ENCODE measurements around the gene FBN2.

GRCh38 chr5:128455841-128456361, 82.1 kb downstream of the FBN2 start:
- TF ChIP-seq POLR2A (IDR thresholded peaks at IDR 0.05) (no peak), CTCF (IDR thresholded peaks at IDR 0.05) (no peak), EP300 (IDR thresholded peaks at IDR 0.05) (no peak)
